GM18868 (cell line): ENCODE measurements around the gene ABCC4.
A peak's percentile ranks its signal among the peaks of the same experiment; 100 is the strongest.

Source experiments
- ATAC-seq: cut with Tn5 transposase; IDR thresholded peaks from one replicate; pipeline ENCODE4 v1.9.1; 2021; ENCODE audit warnings: mild to moderate bottlenecking, moderate library complexity; ENCODE audit not compliant: unreplicated experiment

Gene ABCC4

DNA sequence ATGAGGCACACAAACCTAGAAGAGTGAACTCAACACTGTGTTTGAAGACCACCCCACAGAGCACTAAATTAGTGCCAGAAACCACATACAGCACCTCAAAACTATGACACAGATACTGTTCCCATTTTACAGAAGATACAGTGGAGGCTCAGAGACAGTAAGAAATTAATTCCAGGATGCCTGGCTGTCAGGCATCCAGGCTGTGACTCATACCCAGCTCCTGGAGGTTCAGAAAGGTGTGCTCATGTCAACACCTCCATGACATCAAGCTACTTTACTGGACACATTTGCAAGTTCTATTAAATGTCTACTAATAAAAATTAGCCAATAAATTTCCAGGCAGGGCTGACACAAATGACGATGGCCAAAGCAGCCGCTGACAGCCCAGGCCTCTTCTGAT lies 176.3 kb downstream of the ABCC4 start:
- ATAC-seq: no peak

- no peak for ATAC-seq
These were observed 177.5 kb downstream of the ABCC4 start for GRCh38 chr13:95123726-95124125.

- ATAC-seq: no peak
These were observed 179.2 kb downstream of the ABCC4 start for GRCh38 chr13:95122063-95122462.

DNA sequence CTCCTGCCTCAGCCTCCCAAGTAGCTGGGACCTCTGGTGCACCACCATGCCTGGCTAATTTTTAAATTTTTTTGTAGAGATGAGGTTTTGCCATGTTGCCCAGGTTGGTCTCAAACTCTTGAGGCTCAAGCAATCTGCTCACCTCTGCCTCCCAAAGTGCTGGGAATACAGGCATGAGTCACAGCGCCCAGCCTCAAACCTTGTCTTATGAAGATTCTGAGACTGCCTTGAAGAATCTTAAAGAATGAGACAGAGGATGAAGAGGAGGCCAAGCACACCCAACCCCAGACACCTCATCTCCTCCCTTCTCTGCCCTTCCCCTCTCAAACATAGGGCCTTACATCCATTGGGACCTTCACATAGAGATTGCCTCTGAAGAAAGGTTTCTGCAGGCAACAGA lies 179.7 kb downstream of the ABCC4 start:
- no peak for ATAC-seq

GRCh38 chr13:95120650-95121049 lies 180.6 kb downstream of the ABCC4 start:
- ATAC-seq: no peak

GRCh38 chr13:95118541-95119324 lies 182.5 kb downstream of the ABCC4 start:
- no peak for ATAC-seq

GRCh38 chr13:95117092-95117491 lies 184.2 kb downstream of the ABCC4 start:
- peak; percentile 79 for ATAC-seq

DNA sequence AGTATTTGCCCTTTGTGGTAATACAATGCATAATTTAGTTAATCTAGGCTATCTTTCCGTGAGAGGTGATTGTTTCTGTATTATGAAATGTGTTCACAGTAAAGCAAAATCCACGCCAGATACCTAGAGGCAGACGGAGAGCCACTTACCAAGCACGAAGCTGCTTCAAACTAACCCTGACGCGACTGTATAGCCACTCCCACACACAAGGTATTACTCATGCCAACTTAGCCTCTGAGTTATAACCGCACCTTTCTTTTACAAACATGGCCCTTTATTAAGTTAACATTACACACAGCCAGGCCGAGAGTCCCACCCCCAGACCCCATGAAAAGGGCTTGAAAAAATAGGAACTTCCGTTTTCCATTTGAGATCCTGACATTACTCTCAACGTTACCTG lies 185.7 kb downstream of the ABCC4 start:
- ATAC-seq: no peak

GRCh38 chr13:95113601-95114000 lies 187.7 kb downstream of the ABCC4 start:
- no peak for ATAC-seq

GRCh38 chr13:95112883-95113282 lies 188.4 kb downstream of the ABCC4 start:
- no peak for ATAC-seq

GRCh38 chr13:95111608-95112007 lies 189.6 kb downstream of the ABCC4 start:
- ATAC-seq: no peak

GRCh38 chr13:95106562-95106961 lies 194.7 kb downstream of the ABCC4 start:
- no peak for ATAC-seq

DNA sequence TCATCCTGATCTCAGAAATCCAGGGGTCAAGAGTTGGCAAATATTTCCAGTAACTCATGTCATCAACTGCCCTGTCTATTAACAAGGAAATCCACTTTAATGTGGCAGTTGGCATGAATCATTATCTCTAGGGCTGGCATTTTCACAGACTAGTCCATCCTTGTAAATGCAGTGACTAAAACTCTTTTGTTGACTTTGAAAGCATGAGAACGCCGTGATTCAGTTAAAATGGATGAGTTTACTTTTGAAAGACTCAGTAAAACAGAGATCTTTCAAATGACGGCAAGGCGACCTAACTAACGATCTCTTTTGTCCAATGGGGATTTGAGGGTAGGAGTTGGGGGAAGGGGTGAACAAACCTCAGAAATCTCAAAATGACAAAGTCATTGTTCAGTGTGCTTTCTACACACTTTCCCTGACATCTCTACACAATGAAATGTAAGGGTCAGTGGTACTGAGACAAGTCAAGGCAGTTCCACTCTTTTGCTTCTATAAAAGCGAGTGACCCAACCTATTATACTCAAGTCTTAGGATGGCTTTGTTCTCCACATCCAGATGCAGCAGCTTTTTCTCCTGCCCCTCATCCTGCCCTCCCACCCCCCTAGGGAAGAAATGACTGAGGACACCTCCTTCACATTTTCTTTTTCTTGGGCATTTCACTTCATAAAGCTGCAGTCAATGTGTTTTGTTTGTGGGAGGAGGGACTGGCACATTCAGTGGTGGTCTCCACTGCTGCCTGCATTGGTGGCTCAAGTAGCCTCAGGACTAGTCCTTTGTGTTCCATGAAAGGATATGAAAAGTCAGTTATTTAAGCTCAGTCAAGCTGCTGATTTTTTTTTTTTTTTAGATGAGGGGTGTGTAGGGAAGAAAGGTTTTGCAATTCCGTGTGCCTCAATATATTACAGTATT lies 200.5 kb downstream of the ABCC4 start:
- no peak for ATAC-seq

GRCh38 chr13:95099541-95099940 lies 201.7 kb downstream of the ABCC4 start:
- ATAC-seq: no peak

DNA sequence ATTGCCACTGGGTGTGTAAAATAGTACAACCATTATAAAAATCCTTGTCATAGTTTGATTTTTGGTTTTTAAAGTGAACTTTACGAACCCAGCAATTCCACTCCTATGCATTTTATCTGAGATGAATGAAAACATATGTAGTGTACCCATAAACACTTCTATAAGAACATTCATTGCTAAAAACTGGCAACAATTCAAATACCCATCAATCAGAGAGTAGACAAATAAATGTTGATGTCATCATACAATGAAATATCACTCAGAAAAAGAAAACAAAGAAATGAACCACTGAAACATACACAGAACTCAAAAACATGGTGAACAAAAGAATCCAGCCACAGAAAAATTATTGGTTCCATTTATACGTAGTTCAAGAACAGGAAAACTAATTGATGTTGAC lies 202.3 kb downstream of the ABCC4 start:
- no peak for ATAC-seq

- no peak for ATAC-seq
These were observed 209.5 kb downstream of the ABCC4 start for GRCh38 chr13:95091755-95092154.

- no peak for ATAC-seq
These were observed 213.4 kb downstream of the ABCC4 start for GRCh38 chr13:95087746-95088305.

DNA sequence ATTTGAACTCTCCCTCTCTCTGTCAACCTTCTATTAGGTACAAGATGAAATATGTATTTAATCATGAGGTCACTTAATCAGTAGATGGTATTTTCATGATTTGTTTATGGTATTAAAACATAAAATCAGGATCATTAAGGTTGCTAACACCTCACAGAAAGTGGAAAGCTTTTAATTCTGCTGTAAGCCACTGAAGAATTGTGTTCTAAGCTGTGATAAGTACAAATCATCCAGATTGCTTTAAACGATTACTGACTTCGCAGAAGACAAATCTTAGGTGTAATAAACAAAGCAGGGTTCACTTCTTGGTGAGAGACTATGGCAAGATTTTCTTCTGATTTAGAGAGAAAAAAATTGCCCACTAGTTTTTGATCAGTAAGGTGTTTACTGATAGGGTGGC lies 214.5 kb downstream of the ABCC4 start:
- no peak for ATAC-seq

DNA sequence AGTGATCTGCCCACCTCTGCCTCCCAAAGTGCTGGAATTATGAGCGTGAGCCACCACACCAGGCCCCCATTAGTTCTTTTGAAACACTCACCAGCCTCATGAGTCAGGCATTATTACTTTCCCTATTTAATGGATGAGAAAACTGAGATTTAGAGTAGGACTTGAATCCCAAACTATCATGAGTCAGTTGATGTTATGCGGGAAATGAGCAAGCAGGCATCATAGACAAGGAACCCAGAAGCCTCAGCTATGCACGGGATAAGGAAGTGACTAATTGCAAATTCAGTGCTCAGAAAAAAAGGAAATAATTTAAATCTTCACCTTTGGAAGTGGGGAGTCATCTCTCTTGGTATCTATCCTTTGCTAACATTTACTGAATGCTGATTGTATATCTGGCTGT lies 217.5 kb downstream of the ABCC4 start:
- ATAC-seq: no peak

DNA sequence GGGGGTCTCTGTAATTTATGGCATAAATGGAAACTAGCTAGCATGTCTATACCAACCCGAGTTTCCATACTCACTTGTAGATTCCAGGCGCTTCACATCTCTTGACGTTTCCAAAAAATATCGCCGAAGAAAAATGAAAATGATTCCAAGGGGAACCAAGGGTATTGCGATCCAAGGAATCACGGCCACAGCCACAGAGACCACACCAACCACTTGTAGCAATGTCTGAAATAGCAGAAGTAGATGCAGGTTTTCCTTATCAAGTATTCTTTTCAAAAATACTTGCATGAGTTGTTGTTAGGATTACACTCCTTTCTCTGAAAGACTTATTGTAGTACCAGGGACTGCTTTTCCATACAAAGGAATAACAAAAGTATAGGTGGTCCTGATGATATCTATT lies 218.2 kb downstream of the ABCC4 start:
- ATAC-seq: no peak

DNA sequence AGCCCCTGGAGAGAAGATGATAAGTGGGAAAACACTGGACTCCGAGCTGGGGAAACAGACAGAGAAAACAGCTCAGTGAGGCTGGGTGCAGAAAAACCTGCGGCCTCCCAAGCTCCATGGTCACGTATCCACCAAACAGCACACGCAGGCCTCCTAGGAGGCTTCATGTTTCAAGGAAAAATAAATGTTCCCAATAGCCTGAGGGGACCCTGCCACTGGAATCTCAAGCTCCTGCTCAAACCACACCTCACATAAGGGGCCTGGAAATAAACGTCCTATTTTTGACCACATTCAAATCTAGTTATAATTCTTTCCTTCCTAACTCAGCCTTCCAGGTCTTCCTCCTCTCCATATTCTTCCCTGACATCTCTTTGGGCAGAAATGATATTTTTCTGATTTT lies 225.7 kb downstream of the ABCC4 start:
- no peak for ATAC-seq

DNA sequence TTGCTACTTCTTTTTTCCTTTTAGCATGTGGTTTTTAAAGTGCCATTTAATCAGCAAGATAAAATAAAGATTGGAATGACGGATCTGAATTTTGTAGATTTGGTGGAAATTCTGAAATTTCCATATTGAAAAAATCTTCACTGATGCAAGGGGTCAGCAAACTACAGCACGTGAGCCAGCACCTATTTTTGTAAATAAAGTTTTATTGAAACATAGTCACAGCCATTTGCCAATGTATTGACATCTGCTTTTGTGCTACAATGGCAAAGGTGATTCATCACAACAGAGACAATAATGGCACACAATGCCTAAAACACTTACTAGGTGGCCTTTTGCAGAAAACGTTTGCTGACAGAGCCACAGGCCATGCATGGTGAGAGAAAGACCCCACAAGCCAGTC lies 226.4 kb downstream of the ABCC4 start:
- no peak for ATAC-seq
